ENCODE data around the gene DDX1.

DDX1 gene

GRCh38 chr2:15636972-15637785 lies 45.5 kb downstream of the DDX1 start:
- no peak overlapping the region for H3K4me2 ChIP-seq (ENCODE audit: low read length, poor library complexity, severe bottlenecking)
- H3K4me3 ChIP-seq (ENCODE audit: insufficient read depth in 1 of 2, low read depth in 1 of 2, low read length in 2 of 2): no peak overlapping the region
- H2BK15ac ChIP-seq (ENCODE audit: low read depth, poor library complexity, severe bottlenecking): no peak overlapping the region
- H4K8ac ChIP-seq (ENCODE audit: low read length): no peak overlapping the region
- H4K91ac ChIP-seq (ENCODE audit: low read length): no peak overlapping the region
- peaks cover 4% of the 10 kb centered on the region for H3K79me1 ChIP-seq (replicated peaks; ENCODE audit: low read length, poor library complexity, severe bottlenecking)
- H3K18ac ChIP-seq (ENCODE audit: low read depth in 1 of 2, low read length in 2 of 2): no peak overlapping the region
- H3K4ac ChIP-seq (ENCODE audit: low read depth in 1 of 2, low read length in 2 of 2): peak overlapping the region in 1 of 2 experiments; percentile 13
- DNase-seq: peak; percentile 75
- H2AK5ac ChIP-seq (ENCODE audit: low read length, severe bottlenecking): peak overlapping the region; percentile 87
- H3K27me3 ChIP-seq (ENCODE audit: control insufficient read depth in 1 of 2, insufficient read depth in 1 of 2, low read length in 2 of 2): no peaks in the 10 kb centered on the region
- no peak overlapping the region for H2BK120ac ChIP-seq (ENCODE audit: low read depth, low read length)
- WGBS: 20% methylated on average over 6 of the region's 6 CpGs
- H3K9ac ChIP-seq (ENCODE audit: low read length): no peak overlapping the region
- H3K36me3 ChIP-seq (ENCODE audit: control insufficient read depth in 1 of 2, insufficient read depth in 2 of 2, low read depth in 1 of 2, low read length in 2 of 2): peaks cover 7 to 47% of the 10 kb centered on the region in 2 experiments
- no peak overlapping the region for H3K14ac ChIP-seq (ENCODE audit: low read length in 2 of 2)
- H2BK5ac ChIP-seq (ENCODE audit: low read depth, low read length, poor library complexity, severe bottlenecking): no peak overlapping the region
- H2BK12ac ChIP-seq (ENCODE audit: low read length in 2 of 2): no peak overlapping the region
- peak overlapping the region; percentile 55 for H3K27ac ChIP-seq (ENCODE audit: low read length, poor library complexity, severe bottlenecking)
- H3K23ac ChIP-seq (ENCODE audit: low read length in 2 of 2): no peak overlapping the region
- H3K9me3 ChIP-seq (ENCODE audit: control insufficient read depth, low read length): peaks cover 12% of the 10 kb centered on the region
- H2AFZ ChIP-seq (ENCODE audit: low read depth, low read length): no peak overlapping the region
- peaks cover 6% of the 10 kb centered on the region for H3K4me1 ChIP-seq (ENCODE audit: control insufficient read depth, insufficient read depth, low read depth, low read length)

- Histone ChIP-seq H3K79me1 (replicated peaks; ENCODE audit: low read length, poor library complexity, severe bottlenecking) (no peaks in the 10 kb centered on the region), H4K91ac (ENCODE audit: low read length) (no peak overlapping the region), H3K9ac (ENCODE audit: low read length) (no peak overlapping the region), H4K8ac (ENCODE audit: low read length) (no peak overlapping the region), H3K23ac (ENCODE audit: low read length in 2 of 2) (no peak overlapping the region), H3K4ac (ENCODE audit: low read depth in 1 of 2, low read length in 2 of 2) (no peak overlapping the region), H3K14ac (ENCODE audit: low read length in 2 of 2) (no peak overlapping the region), H2BK12ac (ENCODE audit: low read length in 2 of 2) (no peak overlapping the region), H3K27ac (ENCODE audit: low read length, poor library complexity, severe bottlenecking) (no peak overlapping the region), H2BK5ac (ENCODE audit: low read depth, low read length, poor library complexity, severe bottlenecking) (no peak overlapping the region), H2AFZ (ENCODE audit: low read depth, low read length) (no peak overlapping the region), H3K36me3 (ENCODE audit: control insufficient read depth in 1 of 2, insufficient read depth in 2 of 2, low read depth in 1 of 2, low read length in 2 of 2) (peaks cover 2 to 32% of the 10 kb centered on the region in 2 experiments), H3K9me3 (ENCODE audit: control insufficient read depth, low read length) (peaks cover 12% of the 10 kb centered on the region), H2AK5ac (ENCODE audit: low read length, severe bottlenecking) (peak overlapping the region; percentile 79), H3K4me2 (ENCODE audit: low read length, poor library complexity, severe bottlenecking) (no peak overlapping the region), H3K18ac (ENCODE audit: low read depth in 1 of 2, low read length in 2 of 2) (no peak overlapping the region), H3K27me3 (ENCODE audit: control insufficient read depth in 1 of 2, insufficient read depth in 1 of 2, low read length in 2 of 2) (no peaks in the 10 kb centered on the region), H3K4me3 (ENCODE audit: insufficient read depth in 1 of 2, low read depth in 1 of 2, low read length in 2 of 2) (no peak overlapping the region), H2BK120ac (ENCODE audit: low read depth, low read length) (no peak overlapping the region), H2BK15ac (ENCODE audit: low read depth, poor library complexity, severe bottlenecking) (no peak overlapping the region), H3K4me1 (ENCODE audit: control insufficient read depth, insufficient read depth, low read depth, low read length) (peaks cover 12% of the 10 kb centered on the region)
- peak; percentile 47 for DNase-seq
Observed at GRCh38 chr2:15638720-15639119, 47.1 kb downstream of the DDX1 start.

GRCh38 chr2:15639323-15640251 lies 47.9 kb downstream of the DDX1 start:
- Histone ChIP-seq H2BK5ac (ENCODE audit: low read depth, low read length, poor library complexity, severe bottlenecking) (no peak overlapping the region), H3K36me3 (ENCODE audit: control insufficient read depth in 1 of 2, insufficient read depth in 2 of 2, low read depth in 1 of 2, low read length in 2 of 2) (peaks cover 0 to 24% of the 10 kb centered on the region in 2 experiments), H2AK5ac (ENCODE audit: low read length, severe bottlenecking) (peak overlapping the region; percentile 73), H3K23ac (ENCODE audit: low read length in 2 of 2) (no peak overlapping the region), H3K4me2 (ENCODE audit: low read length, poor library complexity, severe bottlenecking) (no peak overlapping the region), H3K18ac (ENCODE audit: low read depth in 1 of 2, low read length in 2 of 2) (no peak overlapping the region), H3K27me3 (ENCODE audit: control insufficient read depth in 1 of 2, insufficient read depth in 1 of 2, low read length in 2 of 2) (no peaks in the 10 kb centered on the region), H2BK120ac (ENCODE audit: low read depth, low read length) (no peak overlapping the region), H2BK15ac (ENCODE audit: low read depth, poor library complexity, severe bottlenecking) (no peak overlapping the region), H3K9me3 (ENCODE audit: control insufficient read depth, low read length) (peaks cover 12% of the 10 kb centered on the region), H3K27ac (ENCODE audit: low read length, poor library complexity, severe bottlenecking) (peak overlapping the region; percentile 64), H3K79me1 (replicated peaks; ENCODE audit: low read length, poor library complexity, severe bottlenecking) (no peaks in the 10 kb centered on the region), H2BK12ac (ENCODE audit: low read length in 2 of 2) (no peak overlapping the region), H2AFZ (ENCODE audit: low read depth, low read length) (no peak overlapping the region), H3K4me3 (ENCODE audit: insufficient read depth in 1 of 2, low read depth in 1 of 2, low read length in 2 of 2) (no peak overlapping the region), H3K4ac (ENCODE audit: low read depth in 1 of 2, low read length in 2 of 2) (no peak overlapping the region), H3K4me1 (ENCODE audit: control insufficient read depth, insufficient read depth, low read depth, low read length) (peaks cover 12% of the 10 kb centered on the region), H3K14ac (ENCODE audit: low read length in 2 of 2) (no peak overlapping the region), H3K9ac (ENCODE audit: low read length) (no peak overlapping the region), H4K8ac (ENCODE audit: low read length) (no peak overlapping the region), H4K91ac (ENCODE audit: low read length) (no peak overlapping the region)
- no peak for DNase-seq
- WGBS: 96% methylated on average over 10 of the region's 12 CpGs

GRCh38 chr2:15640261-15640711 lies 48.6 kb downstream of the DDX1 start:
- Histone ChIP-seq H3K14ac (ENCODE audit: low read length in 2 of 2) (no peak overlapping the region), H3K27ac (ENCODE audit: low read length, poor library complexity, severe bottlenecking) (peak overlapping the region; percentile 64), H3K18ac (ENCODE audit: low read depth in 1 of 2, low read length in 2 of 2) (no peak overlapping the region), H3K9me3 (ENCODE audit: control insufficient read depth, low read length) (peaks cover 12% of the 10 kb centered on the region), H2BK15ac (ENCODE audit: low read depth, poor library complexity, severe bottlenecking) (no peak overlapping the region), H2AK5ac (ENCODE audit: low read length, severe bottlenecking) (peak overlapping the region; percentile 35), H3K4me3 (ENCODE audit: insufficient read depth in 1 of 2, low read depth in 1 of 2, low read length in 2 of 2) (no peak overlapping the region), H4K8ac (ENCODE audit: low read length) (no peak overlapping the region), H4K91ac (ENCODE audit: low read length) (no peak overlapping the region), H3K79me1 (replicated peaks; ENCODE audit: low read length, poor library complexity, severe bottlenecking) (no peaks in the 10 kb centered on the region), H2BK12ac (ENCODE audit: low read length in 2 of 2) (no peak overlapping the region), H2BK5ac (ENCODE audit: low read depth, low read length, poor library complexity, severe bottlenecking) (no peak overlapping the region), H2BK120ac (ENCODE audit: low read depth, low read length) (no peak overlapping the region), H3K4ac (ENCODE audit: low read depth in 1 of 2, low read length in 2 of 2) (no peak overlapping the region), H3K4me2 (ENCODE audit: low read length, poor library complexity, severe bottlenecking) (no peak overlapping the region), H3K9ac (ENCODE audit: low read length) (no peak overlapping the region), H3K27me3 (ENCODE audit: control insufficient read depth in 1 of 2, insufficient read depth in 1 of 2, low read length in 2 of 2) (peaks cover 0 to 3% of the 10 kb centered on the region in 2 experiments), H3K23ac (ENCODE audit: low read length in 2 of 2) (no peak overlapping the region), H3K36me3 (ENCODE audit: control insufficient read depth in 1 of 2, insufficient read depth in 2 of 2, low read depth in 1 of 2, low read length in 2 of 2) (peaks cover 0 to 19% of the 10 kb centered on the region in 2 experiments), H3K4me1 (ENCODE audit: control insufficient read depth, insufficient read depth, low read depth, low read length) (peaks cover 12% of the 10 kb centered on the region), H2AFZ (ENCODE audit: low read depth, low read length) (no peak overlapping the region)
- DNase-seq: peak; percentile 72
- WGBS: 6% methylated on average over 2 of the region's 6 CpGs
